HG02970 (cell line): ENCODE results near the gene ZNF536.
"Not testable (repeated sequence)": the region's sequence is repeated elsewhere in the genome, so short reads cannot be mapped to it uniquely, and the experiment has no call there.

ENCODE experiments used
- ATAC-seq: cut with Tn5 transposase; IDR thresholded peaks from one replicate; pipeline ENCODE4 v1.9.1; 2021; ENCODE audit warnings: mild to moderate bottlenecking, moderate library complexity, moderate number of reproducible peaks; ENCODE audit not compliant: unreplicated experiment, low FRiP score

ZNF536 gene

DNA sequence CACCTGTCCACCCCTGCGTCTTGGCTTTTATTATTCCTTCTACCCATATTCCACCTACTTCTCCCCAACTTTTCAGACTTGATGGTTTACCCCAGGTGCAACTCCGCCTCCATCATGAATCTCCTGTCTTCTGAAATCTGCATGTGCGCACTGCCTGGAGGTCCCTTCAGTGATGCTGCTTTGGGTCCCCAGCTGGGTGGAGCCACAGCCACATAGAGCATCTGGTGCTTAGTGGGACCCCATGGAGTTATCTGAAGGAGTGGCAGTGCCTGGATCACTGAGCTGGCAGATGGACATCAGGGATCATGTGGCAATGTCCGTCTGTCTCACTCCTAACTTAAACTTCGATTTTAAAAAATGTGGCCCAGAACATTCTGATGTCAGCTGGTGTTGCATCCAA, 13.5 kb downstream of the ZNF536 start:
- ATAC-seq = no peak

DNA sequence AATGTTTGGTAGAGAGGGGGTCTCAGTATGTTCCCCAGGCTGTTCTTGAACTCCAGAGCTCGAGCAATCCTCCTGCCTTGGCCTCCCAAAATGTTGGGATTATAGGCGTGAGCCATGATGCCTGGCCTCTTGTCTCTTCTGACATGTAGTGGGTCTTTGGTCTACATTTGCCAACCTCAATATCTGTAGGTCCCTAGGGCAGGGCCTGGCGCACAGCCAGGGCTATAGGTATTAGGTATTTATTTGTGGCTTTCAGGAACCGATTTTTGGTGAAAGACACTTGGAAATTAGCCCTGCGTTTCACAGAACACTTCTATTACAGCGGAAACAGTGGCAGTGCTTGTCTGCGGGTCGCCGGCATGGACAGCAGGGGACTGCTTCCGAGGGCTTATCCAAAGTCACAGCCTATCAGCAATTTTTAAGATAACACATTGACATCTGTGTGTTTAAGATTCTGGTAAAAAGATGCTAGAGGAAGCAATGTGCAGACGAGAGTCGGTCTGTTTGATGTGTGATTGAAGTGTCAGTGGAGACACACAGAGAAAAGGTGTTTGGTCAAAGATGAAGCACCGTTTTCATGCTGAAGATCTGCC, 14.5 kb downstream of the ZNF536 start:
- no peak for ATAC-seq

DNA sequence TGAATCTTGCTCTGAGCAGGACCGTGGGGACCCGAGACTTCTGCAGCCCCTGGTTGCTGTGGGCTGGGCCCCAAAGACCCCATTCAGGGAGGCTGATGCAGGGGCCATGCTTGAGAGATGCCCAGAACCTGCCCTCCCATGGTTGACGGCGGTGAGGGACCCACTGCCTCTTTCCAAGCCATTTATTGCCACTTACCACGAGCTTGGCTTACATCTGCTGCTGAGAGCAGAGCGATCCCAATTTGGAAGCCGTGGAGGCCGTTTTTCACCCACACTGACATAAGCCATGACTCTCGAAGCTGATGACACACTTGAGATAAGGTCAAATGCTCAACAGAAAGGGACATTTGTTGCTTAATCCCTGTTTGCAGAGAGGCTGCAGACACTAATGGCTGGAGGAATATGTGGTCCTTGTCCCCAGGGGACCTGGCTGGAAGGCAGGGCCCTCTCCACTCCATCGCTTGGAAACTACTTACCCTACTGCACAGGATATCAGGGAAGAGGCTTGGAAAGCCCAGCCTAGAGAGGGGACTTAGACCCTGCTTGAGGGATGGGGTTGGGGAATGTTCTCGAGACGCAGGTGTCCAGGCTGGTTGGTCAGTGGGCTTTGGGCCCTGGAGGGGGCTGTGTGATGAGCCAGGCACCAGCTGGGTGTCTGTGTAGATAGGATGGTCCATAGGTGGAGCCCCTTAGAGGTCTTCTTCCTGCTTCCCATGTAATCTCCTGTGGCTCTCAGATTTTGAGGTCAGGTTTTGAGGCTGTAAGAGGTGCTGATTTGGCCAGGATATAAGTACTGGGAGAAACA, 15.3 kb downstream of the ZNF536 start:
- no peak for ATAC-seq

DNA sequence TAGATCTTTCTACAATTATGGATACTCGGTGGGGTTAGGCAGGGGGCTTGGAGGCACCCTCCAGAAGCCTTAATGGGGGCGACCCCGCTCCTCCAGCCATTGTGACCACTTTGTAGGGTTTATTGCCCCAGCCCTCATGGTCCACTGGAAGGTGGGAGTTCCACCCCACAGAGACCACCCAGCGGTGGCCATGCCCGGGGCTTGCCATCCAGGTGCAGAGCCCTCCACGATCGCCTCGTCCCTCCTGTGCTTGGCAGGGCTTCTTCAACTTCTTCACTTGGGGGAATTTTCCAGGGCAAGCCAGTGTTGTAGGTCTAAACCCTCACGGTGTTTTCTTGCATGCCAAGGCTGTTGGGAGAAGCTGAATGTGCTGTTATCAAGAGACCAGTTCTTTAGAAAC, 16.1 kb downstream of the ZNF536 start:
- ATAC-seq = no peak

DNA sequence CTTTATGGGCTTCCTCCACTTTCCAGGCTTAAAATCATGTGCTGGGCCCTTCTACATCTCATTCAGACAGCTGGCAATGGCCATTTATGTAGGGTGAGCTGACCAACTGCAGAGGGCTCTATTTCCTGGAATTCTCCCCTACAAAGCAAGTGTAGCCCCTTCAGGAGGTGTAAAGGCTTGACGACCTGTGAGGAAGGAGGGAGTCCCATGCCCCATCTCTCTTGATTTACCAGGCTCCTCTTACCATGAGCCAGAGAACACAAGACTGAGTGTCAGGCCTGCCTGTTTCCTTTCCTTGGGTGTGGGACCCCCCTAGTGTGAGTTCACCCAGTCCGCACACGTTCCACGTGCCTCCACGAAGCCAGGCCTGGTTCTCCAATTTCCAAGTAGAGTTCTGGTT, 16.6 kb downstream of the ZNF536 start:
- ATAC-seq = no peak

DNA sequence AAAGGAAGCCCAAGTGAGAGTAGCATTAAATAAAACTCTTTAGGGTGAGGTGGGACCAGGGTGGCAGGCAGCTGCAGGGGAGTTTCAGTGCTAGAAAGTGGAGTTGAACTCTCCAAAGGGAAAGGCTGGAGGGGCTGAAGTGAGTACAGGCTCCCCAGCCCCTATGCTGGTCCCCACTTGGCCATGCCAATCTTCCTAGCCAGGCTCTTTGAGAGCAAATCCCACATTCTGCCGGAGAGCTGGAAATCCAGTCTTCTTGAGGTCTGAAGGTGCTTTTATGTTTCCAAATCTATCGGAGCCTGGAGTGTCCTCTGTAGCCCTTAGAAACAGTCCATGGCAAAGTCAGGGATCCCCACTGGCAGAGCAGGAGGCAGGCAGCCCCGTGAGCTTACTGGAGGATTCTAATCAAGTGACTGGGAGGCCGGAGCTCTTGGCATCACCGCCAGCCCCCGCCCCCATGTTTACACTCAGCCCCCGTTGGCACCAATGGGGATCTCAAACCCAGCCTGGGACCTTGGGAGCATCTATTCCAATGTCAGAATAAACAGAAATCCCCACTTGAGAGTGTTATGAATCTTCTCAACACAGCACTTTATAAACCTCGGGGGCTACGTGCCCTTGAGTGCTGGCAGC, 18.3 kb downstream of the ZNF536 start:
- ATAC-seq = no peak

DNA sequence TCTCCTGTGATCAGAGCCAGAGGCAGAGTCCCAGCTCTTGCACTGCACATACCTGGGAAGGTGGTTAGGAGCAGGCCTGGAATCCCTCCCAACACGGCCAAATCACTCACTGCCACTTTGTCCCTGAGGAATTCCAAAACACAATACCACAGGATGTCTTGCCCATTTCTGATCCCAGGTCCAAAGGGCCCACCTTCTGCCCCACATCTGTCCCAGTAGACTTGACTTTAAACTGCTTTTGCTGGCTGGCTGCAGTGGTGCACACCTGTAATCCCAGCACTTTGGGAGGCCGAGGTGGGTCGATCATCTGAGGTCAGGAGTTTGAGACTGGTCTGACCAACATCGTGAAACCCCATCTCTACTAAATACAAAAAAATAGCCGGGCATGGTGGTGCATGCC, 18.9 kb downstream of the ZNF536 start:
- no peak for ATAC-seq

DNA sequence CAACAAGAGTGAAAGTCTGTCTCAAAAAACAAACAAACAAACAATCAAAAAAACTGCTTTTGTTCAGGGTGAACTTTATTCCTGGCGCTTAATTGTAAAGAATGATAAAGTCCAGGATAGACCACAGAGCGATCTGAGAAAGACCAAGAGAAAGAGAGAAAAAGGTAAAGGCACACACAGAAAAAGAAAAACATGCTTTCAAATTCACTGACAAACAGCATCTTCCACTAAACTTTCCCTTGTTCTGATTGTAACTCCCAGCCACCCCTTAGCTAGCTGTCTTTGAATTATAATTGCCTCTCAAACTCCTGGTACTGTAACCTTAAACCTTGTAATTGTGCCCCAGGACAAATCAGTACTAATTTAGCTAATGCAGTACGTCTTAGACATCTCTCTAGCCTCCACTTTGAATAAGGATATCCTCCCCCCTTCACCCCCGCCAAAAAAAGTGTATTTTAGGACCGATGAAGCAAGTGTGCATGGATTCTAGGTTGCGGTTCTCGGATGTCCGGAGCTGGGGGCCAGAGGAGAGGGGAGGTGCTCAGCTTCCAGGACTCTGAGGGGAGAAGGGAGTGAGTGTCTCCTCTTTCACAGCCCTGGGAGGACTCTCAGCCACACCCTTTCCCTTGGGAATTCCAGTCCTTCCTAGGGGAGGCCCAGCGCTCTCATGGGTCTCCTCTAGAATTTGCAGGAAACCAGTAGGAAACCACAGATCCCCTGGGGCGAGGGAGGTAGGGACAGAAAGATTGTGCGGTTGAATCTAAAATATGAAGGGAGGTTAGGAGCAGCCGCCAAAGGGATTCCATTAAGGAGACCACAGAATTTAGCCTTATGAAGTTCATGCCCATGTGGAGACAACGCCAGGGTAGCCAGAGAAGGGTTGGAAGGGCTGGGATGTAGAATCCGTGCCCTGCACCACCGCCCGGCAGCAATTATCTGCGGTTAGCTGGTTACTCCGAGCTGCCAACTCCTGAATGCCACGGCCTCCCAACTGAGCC, 19.7 kb downstream of the ZNF536 start:
- ATAC-seq = no peak

DNA sequence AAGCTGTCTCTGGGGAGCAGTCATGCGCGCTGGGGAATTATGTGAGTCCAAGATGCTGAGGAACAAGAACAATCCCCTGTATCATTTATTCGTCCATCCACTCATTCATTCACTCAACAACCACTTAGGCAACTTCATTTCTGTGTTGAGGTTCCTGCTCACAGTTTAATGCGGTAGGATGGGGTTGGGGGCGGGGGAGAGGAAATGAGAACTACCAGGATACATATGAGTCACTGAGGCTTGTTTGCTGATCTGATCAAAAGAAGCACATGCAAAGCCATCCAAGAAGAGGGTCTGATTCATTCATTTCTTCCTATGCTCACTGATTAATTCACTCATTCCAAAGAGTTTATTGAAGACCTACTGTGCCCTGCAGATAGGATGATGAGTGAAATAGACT, 20.9 kb downstream of the ZNF536 start:
- no peak for ATAC-seq

DNA sequence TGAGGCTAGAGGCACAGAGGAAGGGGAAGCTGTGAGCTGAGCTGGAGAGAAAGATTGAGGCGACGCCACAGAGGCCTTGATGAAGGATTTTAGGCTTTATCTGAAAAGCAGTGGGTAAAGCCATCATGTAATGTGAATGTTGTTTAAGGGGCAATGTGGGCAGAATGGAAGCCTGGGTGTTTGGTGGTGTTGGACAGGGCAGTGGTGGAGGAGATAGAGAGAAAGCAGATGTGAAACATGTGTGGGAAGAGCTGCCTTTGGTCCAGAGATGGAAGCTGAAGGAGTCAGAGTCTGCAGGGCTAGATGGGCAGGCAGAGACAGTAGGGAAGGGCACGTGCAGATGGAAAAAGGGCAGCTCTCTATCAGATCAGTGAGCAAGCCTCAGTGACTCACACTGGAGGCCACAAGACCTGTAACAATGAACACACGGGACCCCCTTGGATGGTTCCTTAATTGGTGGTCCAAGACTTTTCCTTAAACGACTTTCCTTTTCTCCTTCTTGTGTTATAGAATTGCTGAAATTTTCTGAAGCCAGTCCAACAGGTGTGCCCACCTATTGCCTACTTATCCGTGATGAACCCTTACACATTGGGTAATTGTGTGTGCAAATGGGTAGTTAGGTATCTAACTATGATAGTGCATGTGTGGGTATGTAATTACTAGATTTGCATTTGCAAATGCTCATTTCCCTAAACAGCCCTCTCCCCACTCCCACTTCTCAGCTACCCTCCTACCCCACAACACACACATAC, 21.7 kb downstream of the ZNF536 start:
- no peak for ATAC-seq

DNA sequence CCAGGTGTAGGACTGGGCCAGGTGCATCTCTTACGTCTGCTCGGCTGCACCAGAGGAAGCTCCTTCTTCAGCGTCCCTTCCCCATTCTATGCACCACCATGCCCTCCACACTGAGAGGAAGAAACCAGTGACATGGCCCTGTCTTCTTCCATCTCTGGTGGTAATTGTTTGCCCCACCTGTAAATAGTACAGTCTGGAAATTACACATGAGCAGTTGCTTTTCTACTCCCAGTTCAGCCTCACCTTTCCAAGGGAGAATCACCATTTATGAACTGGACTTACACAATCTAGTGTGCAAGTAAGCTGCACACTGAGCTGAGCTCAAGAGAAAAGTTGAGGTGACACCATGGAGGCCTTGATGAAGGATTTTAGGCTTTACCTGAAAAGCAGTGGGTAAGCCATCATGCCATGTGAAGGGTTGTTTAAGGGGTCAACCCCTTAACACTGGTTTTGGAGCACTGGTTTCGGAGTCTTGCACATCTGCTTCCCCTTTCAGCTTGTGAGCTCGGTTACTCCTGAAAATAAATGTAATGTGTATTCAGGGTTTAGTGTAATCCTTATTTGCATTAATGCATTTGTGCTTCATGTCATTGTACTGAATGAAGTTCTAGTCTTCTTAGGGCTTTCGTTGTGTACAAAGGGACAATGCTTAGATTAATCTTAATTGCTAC, 22.4 kb downstream of the ZNF536 start:
- no peak for ATAC-seq

DNA sequence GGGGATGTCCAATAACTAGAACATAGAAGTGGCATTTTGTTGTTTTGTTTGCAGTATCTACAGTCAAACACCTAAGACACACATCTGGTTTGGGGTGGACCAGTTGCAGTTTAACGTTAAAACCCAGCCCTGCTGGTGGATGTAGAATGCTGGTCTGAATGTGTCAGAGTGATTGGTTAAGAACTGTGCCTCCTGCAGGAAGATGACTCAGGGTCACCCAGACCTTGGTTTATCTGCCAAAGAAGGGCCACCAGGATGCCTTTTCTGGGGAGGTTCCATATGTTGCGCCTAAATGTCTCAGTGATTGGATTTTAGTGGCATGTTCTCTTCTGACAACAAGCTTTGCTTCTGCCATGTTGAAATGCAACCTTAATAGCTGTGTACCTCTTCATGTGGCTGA, 23.1 kb downstream of the ZNF536 start:
- ATAC-seq = no peak

DNA sequence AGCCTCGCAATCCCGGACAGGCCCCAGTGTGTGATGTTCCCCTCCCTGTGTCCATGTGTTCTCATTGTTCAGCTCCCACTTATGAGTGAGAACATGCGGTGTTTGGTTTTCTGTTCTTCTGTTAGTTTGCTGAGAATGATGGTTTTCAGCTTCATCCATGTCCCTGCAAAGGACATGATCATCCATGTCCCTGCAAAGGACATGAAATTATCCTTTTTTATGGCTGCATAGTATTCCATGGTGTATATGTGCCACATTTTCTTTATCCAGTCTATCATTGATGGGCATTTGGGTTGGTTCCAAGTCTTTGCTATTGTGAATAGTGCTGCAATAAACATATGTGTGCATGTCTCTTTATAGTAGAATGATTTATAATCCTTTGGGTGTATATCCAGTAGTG, 26.4 kb downstream of the ZNF536 start:
- ATAC-seq = not testable (repeated sequence)

DNA sequence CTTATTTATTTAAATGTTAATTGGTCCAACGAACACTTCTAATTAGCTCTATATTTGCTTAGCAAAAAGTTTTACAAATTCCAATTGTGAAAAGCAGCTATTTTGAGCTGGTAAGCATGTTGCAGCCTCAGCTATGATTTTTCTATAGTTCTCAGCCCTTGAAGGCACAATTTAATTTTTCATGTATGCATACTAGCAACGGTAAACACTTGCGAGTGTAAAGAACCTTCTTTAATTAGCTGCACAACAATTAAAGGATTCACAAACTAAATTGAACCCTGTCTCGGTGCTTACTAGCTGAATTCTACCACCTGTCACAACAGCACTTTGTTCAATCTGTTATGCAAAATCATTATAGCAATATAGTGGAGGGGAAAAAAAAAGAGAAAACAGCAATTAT, 29.8 kb downstream of the ZNF536 start:
- no peak for ATAC-seq

DNA sequence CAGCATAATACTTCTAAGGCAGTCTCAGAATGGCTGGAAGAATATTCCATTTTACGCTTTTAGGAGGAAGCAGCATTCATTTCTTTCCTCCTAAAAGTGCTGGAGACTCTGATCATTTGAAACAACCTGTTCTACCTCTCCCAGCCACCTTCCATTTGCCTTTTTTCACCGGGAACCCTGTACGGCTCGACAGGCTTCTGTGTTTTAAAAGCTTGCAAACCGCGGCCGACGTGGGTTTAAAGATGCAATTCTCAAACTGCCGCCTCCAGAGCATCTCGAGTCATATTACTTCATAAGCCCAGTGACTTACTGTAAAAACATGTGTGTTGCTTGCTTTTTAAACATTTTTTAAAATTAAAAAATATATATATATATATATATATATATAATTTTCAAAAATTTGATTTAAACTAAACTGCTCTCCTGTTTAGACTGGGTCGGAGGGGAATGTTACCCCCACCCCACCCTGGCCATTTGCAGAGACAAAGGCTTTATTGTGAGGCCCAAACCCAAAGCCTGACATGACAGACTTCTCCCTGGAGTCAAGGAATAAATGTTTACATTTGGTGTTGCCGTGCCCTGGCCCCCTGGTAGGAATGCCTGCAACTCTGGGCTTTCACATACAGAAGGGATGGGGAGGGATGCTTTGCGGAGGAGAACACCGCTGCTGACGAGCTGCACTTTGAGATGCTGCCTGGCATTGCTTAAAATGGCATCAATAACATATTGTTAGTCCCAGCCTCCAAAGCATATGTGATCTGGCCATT, 30.4 kb downstream of the ZNF536 start:
- no peak for ATAC-seq

DNA sequence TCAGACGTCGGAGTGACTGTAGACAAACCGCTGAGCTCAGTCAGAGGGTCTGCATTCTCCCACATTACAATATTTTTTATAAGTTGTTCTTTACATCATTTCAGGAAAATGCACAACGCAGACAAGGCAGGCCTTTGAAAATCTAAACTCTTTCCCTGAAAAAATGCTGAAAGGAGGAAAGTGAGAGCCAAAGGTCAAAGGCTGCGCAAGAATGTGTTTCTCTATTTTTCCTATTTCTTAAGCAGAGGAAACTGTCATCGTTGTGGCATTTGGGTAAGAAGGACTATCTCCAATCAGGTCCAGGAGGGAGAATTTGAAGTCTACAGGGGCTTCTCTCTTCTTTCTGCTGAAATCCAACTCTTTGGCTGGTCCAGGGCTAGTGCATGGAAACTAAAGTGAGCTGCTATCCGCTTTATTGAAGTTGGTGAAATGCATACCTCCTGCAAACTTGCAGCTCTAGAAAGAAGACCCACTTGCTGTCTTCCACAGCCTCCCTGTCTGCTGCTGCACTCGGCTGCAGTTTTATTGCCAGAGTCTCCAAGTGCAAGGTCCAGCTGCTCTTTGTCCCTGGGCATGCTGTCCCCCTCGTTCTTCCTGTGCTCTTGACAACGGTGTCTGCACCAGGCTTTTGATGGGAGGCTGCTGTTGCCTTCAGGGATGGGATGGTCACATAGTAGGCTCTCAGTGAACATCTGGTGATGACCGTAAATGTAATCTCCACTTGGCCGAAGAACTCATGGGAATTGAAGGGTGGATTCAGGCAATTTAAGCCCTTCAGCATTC, 31.2 kb downstream of the ZNF536 start:
- no peak for ATAC-seq

DNA sequence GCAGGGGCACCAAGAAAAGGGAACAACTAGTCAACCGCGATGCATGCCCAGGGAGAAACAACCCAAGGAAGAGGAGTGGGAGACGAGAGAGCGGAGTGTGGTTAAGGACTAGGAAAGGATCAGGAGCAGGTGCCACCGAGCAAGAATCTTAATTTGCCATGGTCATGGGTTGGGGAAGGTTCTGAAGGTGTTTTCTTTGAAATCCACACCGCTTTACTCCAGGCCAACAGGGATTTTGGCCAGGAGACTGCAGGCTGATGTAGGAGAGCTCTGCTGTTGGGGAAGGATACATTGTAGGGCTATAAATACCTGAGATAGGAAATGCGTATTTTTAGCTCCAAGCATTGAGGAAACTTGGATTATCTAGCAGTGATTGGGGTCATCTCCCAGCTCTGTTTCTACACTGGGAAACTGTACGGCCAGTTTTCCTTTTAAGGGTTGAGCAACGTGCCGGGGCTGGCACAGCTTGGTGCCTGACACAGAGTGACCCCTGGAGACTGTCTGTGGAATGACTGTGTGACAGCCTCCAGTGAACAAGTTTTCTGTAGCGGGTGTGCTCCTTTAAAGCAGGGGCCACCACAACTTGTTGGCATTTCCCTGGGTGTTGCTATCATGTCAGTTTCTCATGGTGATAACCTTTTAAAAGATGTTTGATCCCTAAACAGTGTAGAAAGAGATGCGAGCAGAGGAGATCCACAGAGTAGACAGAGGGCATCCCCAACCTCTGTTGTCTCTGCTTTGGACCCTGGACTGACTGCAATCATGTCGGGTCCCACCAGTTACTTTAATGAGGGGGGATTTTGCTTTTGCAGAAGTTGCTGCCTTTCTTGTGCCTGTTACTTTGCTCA, 34.3 kb downstream of the ZNF536 start:
- ATAC-seq = no peak
